ENCODE measurements around the gene WLS. TPM values are rescaled to one million over a fixed set of nuclear protein-coding genes. Genes with fewer than 3 reads are reported as not detected.

Gene WLS
- total RNA-seq, 6 experiments from 2014 or later, result 9.3 to 36.0 (median 25.8) TPM

- TF ChIP-seq CTCF (IDR thresholded peaks at IDR 0.05) (no peak), POLR2A (IDR thresholded peaks at IDR 0.05) (no peak)
- 87% methylated on average over 5 of the region's 5 CpGs for WGBS (ENCODE audit: insufficient coverage, low coverage, low lambda C conversion rate, missing lambda C conversion rate)
- H3K4me1 ChIP-seq, result peaks cover 0 to 13% (median 6%) of the 10 kb centered on the region in 4 donors
- DNase-seq (no peak), ATAC-seq (no peak)
- no peak overlapping the region for H3K27ac ChIP-seq
- intact Hi-C loops (cut with DNase I), result no loop called here
- no peaks in the 10 kb centered on the region for H3K36me3 ChIP-seq
- H3K27me3 ChIP-seq, result no peaks in the 10 kb centered on the region
- no peak overlapping the region for H3K4me3 ChIP-seq
- no peaks in the 10 kb centered on the region for H3K9me3 ChIP-seq
Observed at GRCh38 chr1:68202239-68202832, 30.0 kb downstream of the WLS start.

GRCh38 chr1:68201546-68202238 is 30.6 kb downstream of the WLS start:
- no peak overlapping the region for H3K4me3 ChIP-seq
- WGBS (ENCODE audit: insufficient coverage, low coverage, low lambda C conversion rate, missing lambda C conversion rate), result 91% methylated on average over 7 of the region's 7 CpGs
- intact Hi-C loops (cut with DNase I), result no loop called here
- ATAC-seq, result no peak
- no peak overlapping the region for H3K27ac ChIP-seq
- no peak for DNase-seq
- TF ChIP-seq CTCF (IDR thresholded peaks at IDR 0.05) (no peak), POLR2A (IDR thresholded peaks at IDR 0.05) (no peak)
- peaks cover 0 to 20% (median 9%) of the 10 kb centered on the region in 4 donors for H3K4me1 ChIP-seq
- no peaks in the 10 kb centered on the region for H3K36me3 ChIP-seq
- no peaks in the 10 kb centered on the region for H3K9me3 ChIP-seq
- no peaks in the 10 kb centered on the region for H3K27me3 ChIP-seq

- intact Hi-C loops (cut with DNase I), result no loop called here
- no peak overlapping the region for H3K4me3 ChIP-seq
- 82% methylated on average over 2 of the region's 2 CpGs for WGBS (ENCODE audit: insufficient coverage, low coverage, low lambda C conversion rate, missing lambda C conversion rate)
- H3K9me3 ChIP-seq, result no peaks in the 10 kb centered on the region
- H3K27me3 ChIP-seq, result no peaks in the 10 kb centered on the region
- peaks cover 0 to 18% (median 6%) of the 10 kb centered on the region in 4 donors for H3K4me1 ChIP-seq
- H3K36me3 ChIP-seq, result no peaks in the 10 kb centered on the region
- ATAC-seq (no peak), DNase-seq (no peak)
- no peak for TF ChIP-seq POLR2A (IDR thresholded peaks at IDR 0.05)
- no peak for TF ChIP-seq CTCF (IDR thresholded peaks at IDR 0.05)
- no peak overlapping the region for H3K27ac ChIP-seq
Observed at GRCh38 chr1:68199603-68200002, 32.7 kb downstream of the WLS start.

GRCh38 chr1:68198752-68199151 is 33.6 kb downstream of the WLS start:
- no peak for TF ChIP-seq CTCF (IDR thresholded peaks at IDR 0.05)
- no peak for DNase-seq
- 83% methylated on average over 2 of the region's 2 CpGs for WGBS (ENCODE audit: insufficient coverage, low coverage, low lambda C conversion rate, missing lambda C conversion rate)
- no peak overlapping the region for H3K4me3 ChIP-seq
- no peaks in the 10 kb centered on the region for H3K9me3 ChIP-seq
- no peak for ATAC-seq
- intact Hi-C loops (cut with DNase I), result no loop called here
- peaks cover 0 to 18% (median 6%) of the 10 kb centered on the region in 4 donors for H3K4me1 ChIP-seq
- H3K36me3 ChIP-seq, result no peaks in the 10 kb centered on the region
- H3K27ac ChIP-seq, result no peak overlapping the region
- H3K27me3 ChIP-seq, result no peaks in the 10 kb centered on the region
